HG03571 (cell line): ENCODE measurements around the gene SIRT5.

Experiments
- ATAC-seq: cut with Tn5 transposase; IDR thresholded peaks from one replicate; pipeline ENCODE4 v1.9.1; 2021; ENCODE audit not compliant: unreplicated experiment

SIRT5 gene

GRCh38 chr6:13629459-13630116 lies 55.2 kb downstream of the SIRT5 start:
- ATAC-seq, result no peak

DNA sequence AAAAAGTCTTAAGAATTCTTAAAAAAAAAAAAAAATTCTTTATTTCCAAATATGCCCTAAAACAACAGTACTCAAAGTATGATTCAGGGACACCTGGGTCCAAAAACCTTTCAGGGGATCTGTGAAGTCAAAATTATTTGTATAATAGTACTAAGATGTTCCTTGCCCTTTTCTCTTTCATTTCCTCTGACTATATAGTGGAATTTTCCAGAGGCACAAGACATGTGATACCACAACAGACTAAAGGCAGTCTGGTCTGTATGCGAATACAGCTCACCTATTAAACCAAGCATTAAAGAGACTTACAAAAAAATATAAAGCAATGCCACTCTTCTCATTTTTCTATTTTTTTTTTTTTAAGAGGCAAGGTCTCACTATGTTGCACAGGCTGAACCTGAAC lies 56.1 kb downstream of the SIRT5 start:
- no peak for ATAC-seq

- no peak for ATAC-seq
Measured at GRCh38 chr6:13633343-13633742, 58.9 kb downstream of the SIRT5 start.

DNA sequence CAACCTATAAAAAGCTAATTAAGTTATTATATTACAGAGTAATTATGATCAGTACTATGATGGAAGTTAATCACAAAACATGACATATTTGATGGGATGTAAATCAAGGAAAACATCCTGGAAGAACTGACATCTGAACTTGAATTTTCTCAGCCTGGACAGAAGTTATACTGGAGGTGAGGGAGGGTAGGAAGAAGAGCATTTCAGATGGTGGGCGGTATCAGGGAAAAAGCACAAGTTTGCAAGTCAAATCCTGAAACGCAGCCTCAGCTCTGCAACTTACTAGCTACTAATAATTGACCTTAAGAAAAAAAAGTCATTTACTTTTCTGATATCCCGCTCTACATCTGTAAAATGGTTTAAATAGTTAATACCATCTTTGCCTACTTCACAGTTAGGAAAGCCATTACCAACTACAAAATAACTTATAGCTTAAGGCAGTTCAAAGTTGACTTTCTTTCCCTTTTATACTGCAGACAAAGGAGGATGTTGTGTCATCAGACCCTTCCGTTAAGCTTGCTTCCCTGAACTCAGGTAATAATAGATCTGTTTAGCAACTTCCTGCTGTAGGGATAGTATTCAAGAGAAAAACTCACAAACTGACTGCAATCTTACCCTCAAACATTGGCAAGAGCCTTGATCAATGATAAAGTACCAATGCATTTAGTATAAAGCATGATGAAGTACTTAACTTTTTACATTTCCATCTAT lies 61.7 kb downstream of the SIRT5 start:
- no peak for ATAC-seq

DNA sequence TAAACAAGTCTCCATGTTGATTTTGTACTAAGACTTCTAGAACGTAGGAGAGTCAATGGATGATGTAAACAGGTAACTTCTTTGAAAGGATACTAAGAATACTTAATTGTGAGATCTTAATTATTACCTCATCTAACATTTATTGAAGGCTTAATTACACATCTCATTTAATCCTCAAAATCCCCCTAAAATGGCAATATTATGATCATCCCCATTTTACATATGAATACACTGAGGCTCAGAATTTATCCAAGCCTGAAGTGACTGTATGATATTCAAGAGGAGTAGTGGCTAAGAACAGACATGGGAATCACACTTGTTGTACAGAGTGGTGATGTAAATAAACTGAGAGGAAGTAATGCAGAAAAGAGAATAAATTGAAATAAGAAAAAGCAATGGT lies 63.6 kb downstream of the SIRT5 start:
- no peak for ATAC-seq

DNA sequence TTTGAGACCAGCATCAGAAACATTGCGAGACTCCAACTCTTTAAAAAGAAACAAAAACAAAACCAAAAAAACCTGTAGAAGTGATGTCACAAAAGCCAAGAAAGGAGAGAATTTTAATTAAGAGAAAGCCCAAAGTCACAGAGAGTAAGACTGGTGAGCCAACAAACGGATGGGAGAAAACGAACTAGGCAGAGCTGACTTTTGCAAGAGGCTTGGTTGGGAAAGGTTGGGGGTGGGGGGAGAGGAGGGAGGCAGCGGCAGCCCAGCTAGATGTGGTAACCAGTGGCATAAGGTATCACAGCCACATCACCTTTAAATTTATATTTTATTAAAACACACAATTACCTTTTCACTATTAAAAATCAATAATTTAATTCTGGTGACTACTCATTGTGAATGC lies 64.2 kb downstream of the SIRT5 start:
- no peak for ATAC-seq

- no peak for ATAC-seq
Measured at GRCh38 chr6:13641315-13641714, 66.9 kb downstream of the SIRT5 start.

GRCh38 chr6:13643125-13643524 lies 68.7 kb downstream of the SIRT5 start:
- ATAC-seq, result no peak

GRCh38 chr6:13648850-13649249 lies 74.4 kb downstream of the SIRT5 start:
- no peak for ATAC-seq

DNA sequence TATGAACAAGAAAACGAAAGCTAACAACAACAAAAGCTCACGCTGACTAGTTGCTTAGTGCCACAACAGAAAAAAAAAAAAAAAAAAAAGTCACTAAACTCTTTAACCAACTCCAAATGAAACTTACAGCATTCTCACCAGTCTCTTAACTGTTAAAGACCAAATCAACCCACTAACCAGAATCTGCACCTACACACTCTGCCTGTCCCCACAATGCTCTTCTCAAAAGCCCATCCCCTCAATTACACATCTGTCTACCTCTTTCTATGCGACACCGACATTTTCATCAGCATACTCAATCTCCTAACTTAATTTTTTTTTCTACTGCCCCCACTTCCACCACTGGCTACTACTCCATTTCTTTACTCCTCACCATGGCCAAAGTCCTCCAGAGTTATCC lies 75.0 kb downstream of the SIRT5 start:
- no peak for ATAC-seq

DNA sequence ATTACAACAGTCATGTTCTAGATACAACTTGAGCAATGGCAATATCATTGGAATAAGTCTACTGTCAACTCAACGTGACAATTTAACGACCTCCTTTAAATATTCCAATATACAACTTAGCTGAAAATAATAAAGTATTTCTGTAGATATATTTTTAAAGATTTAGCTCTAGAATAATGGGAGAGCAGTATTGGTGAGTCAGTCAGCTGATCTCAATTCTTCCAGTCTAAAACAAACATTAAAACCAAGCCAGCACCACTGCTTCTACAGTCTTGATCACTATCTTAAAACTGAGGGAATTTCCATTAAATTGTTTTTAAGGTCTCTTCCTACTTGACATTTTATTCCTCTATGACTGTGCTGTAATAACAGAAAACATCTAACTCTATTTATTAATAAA lies 78.9 kb downstream of the SIRT5 start:
- no peak for ATAC-seq

- ATAC-seq, result no peak
Measured at GRCh38 chr6:13654496-13654895, 80.1 kb downstream of the SIRT5 start.

DNA sequence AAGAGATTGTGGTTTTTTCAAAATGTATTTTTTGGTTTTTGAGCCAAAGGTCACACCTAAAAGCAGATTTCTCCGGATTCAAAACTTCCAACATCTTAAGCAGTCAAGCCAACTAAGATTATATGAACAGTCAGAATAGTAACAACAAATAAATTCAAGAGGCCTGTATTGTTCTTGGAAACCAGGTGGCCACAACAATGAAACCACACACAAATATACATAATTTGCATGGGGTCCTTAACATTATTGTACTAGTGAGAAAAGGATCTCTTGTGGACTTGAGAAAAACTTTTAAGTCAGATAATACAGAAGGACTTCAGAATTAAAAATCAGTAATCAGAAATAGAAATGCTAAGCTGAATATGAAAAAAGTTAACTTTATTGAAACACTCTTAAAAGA lies 81.3 kb downstream of the SIRT5 start:
- no peak for ATAC-seq

DNA sequence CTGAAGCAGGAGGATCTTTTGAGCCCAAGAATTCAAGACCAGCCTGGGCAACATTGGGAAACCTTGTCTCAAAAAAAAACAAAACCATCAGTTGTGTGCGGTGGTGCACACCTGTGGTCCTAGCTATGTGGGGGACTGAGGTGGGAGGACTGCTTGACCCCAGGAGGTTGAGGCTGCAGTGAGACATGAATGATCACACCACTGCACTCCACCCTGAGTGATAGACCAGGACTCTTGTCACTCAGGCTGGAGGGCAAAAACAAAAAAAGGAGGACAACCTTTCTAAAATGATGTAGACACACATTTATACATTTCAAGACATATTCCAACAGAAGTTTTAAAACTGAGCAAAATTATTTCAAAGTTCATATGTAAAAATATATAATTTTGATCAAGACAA lies 85.9 kb downstream of the SIRT5 start:
- no peak for ATAC-seq

- ATAC-seq, result no peak
Measured at GRCh38 chr6:13660893-13661292, 86.5 kb downstream of the SIRT5 start.

GRCh38 chr6:13661647-13662046 lies 87.2 kb downstream of the SIRT5 start:
- no peak for ATAC-seq

DNA sequence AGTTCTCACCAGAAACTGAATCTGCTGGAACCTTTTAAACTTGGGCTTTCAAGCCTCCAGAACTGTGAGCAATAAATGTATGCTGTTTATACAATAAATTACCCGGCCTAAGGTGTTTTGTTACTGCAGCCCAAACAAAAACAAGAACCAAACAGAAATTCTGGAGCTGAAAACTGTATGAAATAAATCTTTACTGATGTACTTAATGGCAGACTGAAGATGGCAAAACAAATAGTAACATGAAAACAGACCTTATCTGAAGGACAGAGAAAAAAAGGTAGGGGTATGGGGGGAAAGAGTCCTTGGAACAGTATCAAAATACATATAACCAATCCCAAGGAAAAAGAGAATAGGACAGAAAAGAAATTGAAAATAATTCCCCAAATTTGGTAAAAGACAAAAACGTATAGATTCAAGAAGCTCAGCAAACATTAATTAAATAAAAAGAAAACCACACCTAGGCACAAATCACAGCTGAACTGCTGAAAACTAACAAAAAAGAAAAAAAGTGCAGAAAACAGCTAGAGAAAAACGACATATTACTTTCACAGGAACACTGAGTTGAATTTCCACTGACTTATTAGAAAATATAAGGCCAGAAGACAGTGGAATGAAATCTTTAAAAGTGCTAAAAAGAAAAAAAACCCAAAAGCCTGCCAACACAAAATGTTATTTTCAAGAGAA lies 88.4 kb downstream of the SIRT5 start:
- ATAC-seq, result no peak

GRCh38 chr6:13663986-13664385 lies 89.6 kb downstream of the SIRT5 start:
- ATAC-seq, result no peak
